CD14-positive monocyte (primary cell): ENCODE data around the gene CCDC90B. TPM values are rescaled to one million over a fixed set of nuclear protein-coding genes. Genes with fewer than 3 reads are reported as not detected.

Experiments
- DNase-seq, 3 donors: peaks; one replicate each; pipeline ENCODE4 v3.0.0-alpha.2; 2011 to 2022
- H2AFZ ChIP-seq: 2 replicates; pipeline ENCODE4 v1.6.0; 2012; ENCODE audit warnings: mild to moderate bottlenecking, low read depth, low read length, inconsistent platforms; ENCODE audit not compliant: insufficient read depth, poor library complexity, severe bottlenecking
- H3K27ac ChIP-seq, 2 donors: 1 replicate in 1 of 2; 2 replicates in 1 of 2; pipeline ENCODE4 v1.5.1; 2012 to 2013; ENCODE audit warnings: low read length in 2 of 2, control low read depth in 1 of 2, inconsistent platforms in 1 of 2, low read depth in 1 of 2, mild to moderate bottlenecking in 1 of 2
- H3K27me3 ChIP-seq, 2 donors: one replicate each; pipeline versions ENCODE4 v1.6.0 to v1.6.1; 2011 to 2013; ENCODE audit warnings: low read length in 2 of 2; ENCODE audit not compliant: control insufficient read depth in 2 of 2, insufficient read depth in 2 of 2
- H3K36me3 ChIP-seq, 2 donors: replicated peaks in 1 of 2; 1 replicate in 1 of 2; 2 replicates in 1 of 2; pipeline versions ENCODE4 v1.5.1 to v1.6.1; 2012 to 2013; ENCODE audit warnings: low read length in 2 of 2, control low read depth in 1 of 2, inconsistent platforms in 1 of 2, mild to moderate bottlenecking in 1 of 2; ENCODE audit not compliant: insufficient read depth in 2 of 2, control insufficient read depth in 1 of 2
- H3K4me1 ChIP-seq, 2 donors: 1 replicate in 1 of 2; 2 replicates in 1 of 2; pipeline versions ENCODE4 v1.5.1 to v1.6.1; 2012 to 2013; ENCODE audit warnings: low read length in 2 of 2, control low read depth in 1 of 2, inconsistent platforms in 1 of 2, mild to moderate bottlenecking in 1 of 2, moderate library complexity in 1 of 2; ENCODE audit not compliant: insufficient read depth in 2 of 2, control insufficient read depth in 1 of 2
- H3K4me2 ChIP-seq: replicated peaks from 2 replicates; pipeline ENCODE3; 2012; ENCODE audit warnings: low read length, moderate library complexity, mild to moderate bottlenecking; ENCODE audit not compliant: poor library complexity, severe bottlenecking; ENCODE audit errors: extremely low read depth
- H3K4me3 ChIP-seq, 3 experiments: fragments of 200-600 bp in 1 of 3; sonication (generic) in 1 of 3; replicated peaks in 1 of 3; 1 replicate in 2 of 3; 2 replicates in 1 of 3; pipeline ENCODE4 v1.5.1; 2011 to 2013; ENCODE audit warnings: low read length in 3 of 3, mild to moderate bottlenecking in 3 of 3, control low read depth in 2 of 3, low read depth in 2 of 3, inconsistent platforms in 1 of 3, moderate library complexity in 1 of 3
- H3K79me2 ChIP-seq: 2 replicates; pipeline ENCODE4 v1.6.0; 2012; ENCODE audit warnings: mild to moderate bottlenecking, control low read depth, inconsistent platforms, low read length, moderate library complexity; ENCODE audit not compliant: insufficient read depth
- H3K9ac ChIP-seq: 2 replicates; pipeline ENCODE4 v1.6.0; 2017; ENCODE audit warnings: low read length, mild to moderate bottlenecking; ENCODE audit not compliant: insufficient read depth, poor library complexity, severe bottlenecking
- H3K9me3 ChIP-seq, 2 donors: replicated peaks in 1 of 2; 1 replicate in 1 of 2; 2 replicates in 1 of 2; pipeline versions ENCODE4 v1.5.1 to v1.6.1; 2012 to 2013; ENCODE audit warnings: low read length in 2 of 2, control low read depth in 1 of 2; ENCODE audit not compliant: control insufficient read depth in 1 of 2, insufficient read depth in 1 of 2
- H4K20me1 ChIP-seq: 2 replicates; pipeline ENCODE4 v1.6.0; 2012; ENCODE audit warnings: mild to moderate bottlenecking, low read length, control low read depth, moderate library complexity; ENCODE audit not compliant: insufficient read depth
- H3K27ac Mint-ChIP-seq, 7 donors: one replicate each; pipeline ENCODE4 v1.8.0; 2020; ENCODE audit warnings: mild to moderate bottlenecking in 7 of 7, mixed read lengths in 7 of 7, moderate library complexity in 6 of 7, inconsistent platforms in 2 of 7
- H3K27me3 Mint-ChIP-seq, 3 donors: one replicate each; pipeline ENCODE4 v1.8.0; 2021 to 2022; ENCODE audit warnings: low read depth in 3 of 3, mild to moderate bottlenecking in 3 of 3, mixed read lengths in 3 of 3, moderate library complexity in 3 of 3, inconsistent platforms in 1 of 3
- H3K36me3 Mint-ChIP-seq, 2 donors: one replicate each; pipeline ENCODE4 v1.8.0; 2020; ENCODE audit warnings: mixed read lengths in 2 of 2, inconsistent platforms in 1 of 2, mild to moderate bottlenecking in 1 of 2
- H3K4me1 Mint-ChIP-seq: one replicate; pipeline ENCODE4 v1.8.0; 2020; ENCODE audit warnings: mild to moderate bottlenecking, mixed read lengths
- H3K4me3 Mint-ChIP-seq, 2 donors: one replicate each; pipeline ENCODE4 v1.8.0; 2020; ENCODE audit warnings: mild to moderate bottlenecking in 2 of 2, mixed read lengths in 2 of 2, moderate library complexity in 1 of 2
- H3K9me3 Mint-ChIP-seq, 7 donors: one replicate each; pipeline ENCODE4 v1.8.0; 2020 to 2022; ENCODE audit warnings: mixed read lengths in 7 of 7, mild to moderate bottlenecking in 6 of 7, moderate library complexity in 6 of 7, inconsistent platforms in 2 of 7
- WGBS: methylation state at CpG from one replicate; pipeline ENCODE4 v1.1.5; 2013; ENCODE audit warnings: missing lambda C conversion rate; ENCODE audit not compliant: insufficient coverage; 5-methylcytosine and 5-hydroxymethylcytosine counted together
- intact Hi-C, 2 donors: fragments of 100-400 bp; cut with micrococcal nuclease; formaldehyde crosslinking; loops; one replicate each; pipeline versions ENCODE4 v1.15.0 to v1.15.1; 2023
- polyA plus RNA-seq, 3 donors: library from polyadenylated mRNA; depleted of rRNA in 1 of 3; unstranded in 2 of 3; stranded (reverse) in 1 of 3; fragments of 300-500 nt in 2 of 3; fragments of >200 nt in 1 of 3; fragmentation: Illumina TruSeq in 2 of 3; gene quantifications; 1 replicate in 2 of 3; 2 replicates in 1 of 3; pipeline ENCODE4 v1.2.3, GENCODE V29; 2012 to 2021
- TF ChIP-seq, protein P1 (sequence below): fragments of 200-600 bp; IDR thresholded peaks from one replicate; pipeline ENCODE4 v1.8.0; 2022; ENCODE audit warnings: antibody characterized with exemption, mild to moderate bottlenecking

Gene CCDC90B
- polyA plus RNA-seq, 3 donors, result 15.3 to 46.2 (median 39.6) TPM

GRCh38 chr11:83330303-83330702, 44.1 kb upstream of the CCDC90B start:
- Histone ChIP-seq H3K4me1 (no peaks in the 10 kb centered on the region), H3K27ac (no peak overlapping the region), H3K9me3 (peaks cover 13 to 14% of the 10 kb centered on the region in 2 donors), H3K36me3 (no peaks in the 10 kb centered on the region), H3K4me3 (no peak overlapping the region), H4K20me1 (no peaks in the 10 kb centered on the region), H3K9ac (no peak overlapping the region), H3K79me2 (no peaks in the 10 kb centered on the region), H2AFZ (no peak overlapping the region), H3K4me2 (no peak overlapping the region), H3K27me3 (no peaks in the 10 kb centered on the region)
- H3K4me1 Mint-ChIP-seq, result no peaks in the 10 kb centered on the region
- TF ChIP-seq, protein P1, sequence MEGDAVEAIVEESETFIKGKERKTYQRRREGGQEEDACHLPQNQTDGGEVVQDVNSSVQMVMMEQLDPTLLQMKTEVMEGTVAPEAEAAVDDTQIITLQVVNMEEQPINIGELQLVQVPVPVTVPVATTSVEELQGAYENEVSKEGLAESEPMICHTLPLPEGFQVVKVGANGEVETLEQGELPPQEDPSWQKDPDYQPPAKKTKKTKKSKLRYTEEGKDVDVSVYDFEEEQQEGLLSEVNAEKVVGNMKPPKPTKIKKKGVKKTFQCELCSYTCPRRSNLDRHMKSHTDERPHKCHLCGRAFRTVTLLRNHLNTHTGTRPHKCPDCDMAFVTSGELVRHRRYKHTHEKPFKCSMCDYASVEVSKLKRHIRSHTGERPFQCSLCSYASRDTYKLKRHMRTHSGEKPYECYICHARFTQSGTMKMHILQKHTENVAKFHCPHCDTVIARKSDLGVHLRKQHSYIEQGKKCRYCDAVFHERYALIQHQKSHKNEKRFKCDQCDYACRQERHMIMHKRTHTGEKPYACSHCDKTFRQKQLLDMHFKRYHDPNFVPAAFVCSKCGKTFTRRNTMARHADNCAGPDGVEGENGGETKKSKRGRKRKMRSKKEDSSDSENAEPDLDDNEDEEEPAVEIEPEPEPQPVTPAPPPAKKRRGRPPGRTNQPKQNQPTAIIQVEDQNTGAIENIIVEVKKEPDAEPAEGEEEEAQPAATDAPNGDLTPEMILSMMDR, result no peak
- intact Hi-C loops, result no loop called here
- no peak for DNase-seq
- H3K27me3 Mint-ChIP-seq, result no peaks in the 10 kb centered on the region
- no peak overlapping the region for H3K27ac Mint-ChIP-seq
- H3K36me3 Mint-ChIP-seq, result no peaks in the 10 kb centered on the region
- peaks cover 5 to 22% (median 10%) of the 10 kb centered on the region in 7 donors for H3K9me3 Mint-ChIP-seq
- no CpG with 5 or more reads among the region's 2 CpGs for WGBS
- H3K4me3 Mint-ChIP-seq, result no peak overlapping the region

GRCh38 chr11:83326326-83326725, 40.2 kb upstream of the CCDC90B start:
- H3K4me1 Mint-ChIP-seq, result no peaks in the 10 kb centered on the region
- intact Hi-C loops, result no loop called here
- H3K9me3 Mint-ChIP-seq, result peaks cover 5 to 22% (median 10%) of the 10 kb centered on the region in 7 donors
- H3K27ac Mint-ChIP-seq, result no peak overlapping the region
- no peaks in the 10 kb centered on the region for H3K36me3 ChIP-seq
- H3K9me3 ChIP-seq, result peaks cover 13 to 14% of the 10 kb centered on the region in 2 donors
- no peak for DNase-seq
- no peaks in the 10 kb centered on the region for H4K20me1 ChIP-seq
- no peak overlapping the region for H3K4me3 ChIP-seq
- H3K79me2 ChIP-seq, result no peaks in the 10 kb centered on the region
- H3K27me3 ChIP-seq, result no peaks in the 10 kb centered on the region
- no peak overlapping the region for H3K4me3 Mint-ChIP-seq
- 92% methylated on average over 1 of the region's 1 CpG for WGBS
- no peaks in the 10 kb centered on the region for H3K36me3 Mint-ChIP-seq
- H3K4me1 ChIP-seq, result no peaks in the 10 kb centered on the region
- no peaks in the 10 kb centered on the region for H3K27me3 Mint-ChIP-seq
- no peak overlapping the region for H3K4me2 ChIP-seq
- no peak overlapping the region for H3K9ac ChIP-seq
- H2AFZ ChIP-seq, result no peak overlapping the region
- no peak overlapping the region for H3K27ac ChIP-seq
- TF ChIP-seq, protein P1, result no peak
